SK-N-DZ (cell line): ENCODE measurements around the gene NKAIN2.
"Not testable (repeated sequence)": the region's sequence is repeated elsewhere in the genome, so short reads cannot be mapped to it uniquely, and the experiment has no call there.

Experiments
- DNase-seq: peaks from one replicate; pipeline ENCODE4 v3.0.0-alpha.2; 2015; ENCODE audit warnings: low spot score

NKAIN2 gene

GRCh38 chr6:124432620-124433019 lies 629.0 kb downstream of the NKAIN2 start:
- no peak for DNase-seq

GRCh38 chr6:124433387-124434160 lies 629.9 kb downstream of the NKAIN2 start:
- no peak for DNase-seq

- no peak for DNase-seq
Measured at GRCh38 chr6:124434421-124434820, 630.8 kb downstream of the NKAIN2 start.

- no peak for DNase-seq
Measured at GRCh38 chr6:124436803-124437202, 633.1 kb downstream of the NKAIN2 start.

GRCh38 chr6:124438546-124439065 lies 634.9 kb downstream of the NKAIN2 start:
- DNase-seq: no peak

- DNase-seq: no peak
Measured at GRCh38 chr6:124441450-124441849, 637.8 kb downstream of the NKAIN2 start.

- DNase-seq: no peak
Measured at GRCh38 chr6:124443541-124443940, 639.9 kb downstream of the NKAIN2 start.

- no peak for DNase-seq
Measured at GRCh38 chr6:124445581-124445980, 641.9 kb downstream of the NKAIN2 start.

GRCh38 chr6:124446961-124447360 lies 643.3 kb downstream of the NKAIN2 start:
- DNase-seq: no peak

GRCh38 chr6:124459268-124459667 lies 655.6 kb downstream of the NKAIN2 start:
- no peak for DNase-seq

- no peak for DNase-seq
Measured at GRCh38 chr6:124462750-124463149, 659.1 kb downstream of the NKAIN2 start.

- no peak for DNase-seq
Measured at GRCh38 chr6:124463271-124463670, 659.6 kb downstream of the NKAIN2 start.

- not testable (repeated sequence) for DNase-seq
Measured at GRCh38 chr6:124464600-124464999, 660.9 kb downstream of the NKAIN2 start.

GRCh38 chr6:124466949-124467348 lies 663.3 kb downstream of the NKAIN2 start:
- no peak for DNase-seq

- no peak for DNase-seq
Measured at GRCh38 chr6:124467366-124467765, 663.7 kb downstream of the NKAIN2 start.

- no peak for DNase-seq
Measured at GRCh38 chr6:124470803-124471202, 667.1 kb downstream of the NKAIN2 start.

GRCh38 chr6:124475176-124475575 lies 671.5 kb downstream of the NKAIN2 start:
- no peak for DNase-seq

- no peak for DNase-seq
Measured at GRCh38 chr6:124478906-124479305, 675.2 kb downstream of the NKAIN2 start.

- no peak for DNase-seq
Measured at GRCh38 chr6:124479991-124480430, 676.3 kb downstream of the NKAIN2 start.

GRCh38 chr6:124482071-124482491 lies 678.4 kb downstream of the NKAIN2 start:
- DNase-seq: peak; percentile 2

- no peak for DNase-seq
Measured at GRCh38 chr6:124487623-124488431, 684.2 kb downstream of the NKAIN2 start.

GRCh38 chr6:124490122-124490521 lies 686.5 kb downstream of the NKAIN2 start:
- no peak for DNase-seq
